GM18502 (cell line): Measurements from ENCODE around the gene SRP14.
"Not testable (repeated sequence)": the region's sequence is repeated elsewhere in the genome, so short reads cannot be mapped to it uniquely, and the experiment has no call there.

Source experiments
- ATAC-seq: cut with Tn5 transposase; IDR thresholded peaks from one replicate; pipeline ENCODE4 v1.9.1; 2021; ENCODE audit warnings: mild to moderate bottlenecking; ENCODE audit not compliant: unreplicated experiment, poor library complexity

The SRP14 gene

GRCh38 chr15:40032125-40032839, 6.7 kb downstream of the SRP14 start:
- no peak for ATAC-seq

GRCh38 chr15:40031300-40031699, 7.7 kb downstream of the SRP14 start:
- ATAC-seq = no peak

- ATAC-seq = no peak
Measured at GRCh38 chr15:40029979-40030893, 8.7 kb downstream of the SRP14 start.

- no peak for ATAC-seq
Measured at GRCh38 chr15:40028853-40029252, 10.1 kb downstream of the SRP14 start.

GRCh38 chr15:40028193-40028592, 10.8 kb downstream of the SRP14 start:
- no peak for ATAC-seq

- ATAC-seq = no peak
Measured at GRCh38 chr15:40016224-40016865, 22.6 kb downstream of the SRP14 start.

GRCh38 chr15:40014390-40014789, 24.6 kb downstream of the SRP14 start:
- no peak for ATAC-seq

- not testable (repeated sequence) for ATAC-seq
Measured at GRCh38 chr15:40013372-40013771, 25.6 kb downstream of the SRP14 start.

- no peak for ATAC-seq
Measured at GRCh38 chr15:40011303-40011702, 27.7 kb downstream of the SRP14 start.

- ATAC-seq = no peak
Measured at GRCh38 chr15:40010686-40011085, 28.3 kb downstream of the SRP14 start.

GRCh38 chr15:40008061-40008765, 30.8 kb downstream of the SRP14 start:
- ATAC-seq = no peak

- no peak for ATAC-seq
Measured at GRCh38 chr15:40006646-40007045, 32.3 kb downstream of the SRP14 start.

- ATAC-seq = no peak
Measured at GRCh38 chr15:40006003-40006402, 33.0 kb downstream of the SRP14 start.

GRCh38 chr15:40003116-40003916, 35.7 kb downstream of the SRP14 start:
- ATAC-seq = no peak

GRCh38 chr15:40002295-40002694, 36.7 kb downstream of the SRP14 start:
- no peak for ATAC-seq

GRCh38 chr15:39999538-40000200, 39.3 kb downstream of the SRP14 start:
- ATAC-seq = no peak

- ATAC-seq = no peak
Measured at GRCh38 chr15:39998511-39999077, 40.4 kb downstream of the SRP14 start.

GRCh38 chr15:39997639-39998038, 41.3 kb downstream of the SRP14 start:
- ATAC-seq = no peak

- no peak for ATAC-seq
Measured at GRCh38 chr15:39997031-39997430, 42.0 kb downstream of the SRP14 start.
